ENCODE data around the gene NEK6. TPM values are rescaled to one million over a fixed set of nuclear protein-coding genes. Genes with fewer than 3 reads are reported as not detected.

NEK6 gene
- total and polyA plus RNA-seq, 2 experiments from 2014 or later: 33.5 to 44.7 TPM

- H3K27ac ChIP-seq: no peak overlapping the region
- no peaks in the 10 kb centered on the region for H3K4me1 ChIP-seq (ENCODE audit: insufficient read depth)
- H4K20me1 ChIP-seq (ENCODE audit: insufficient read depth, poor library complexity, severe bottlenecking): peaks cover 65% of the 10 kb centered on the region
- H3K4me2 ChIP-seq: no peak overlapping the region
- DNase-seq (ENCODE audit: low spot score): no peak
- H3K4me3 ChIP-seq: no peak overlapping the region
- TF ChIP-seq EZH2phosphoT487 (IDR thresholded peaks at IDR 0.05; ENCODE audit: low read depth, severe bottlenecking, unreplicated experiment): no peak
- WGBS (ENCODE audit: low lambda C conversion rate, missing lambda C conversion rate): 97% methylated on average over 6 of the region's 6 CpGs
- no peaks in the 10 kb centered on the region for H3K36me3 ChIP-seq (replicated peaks; ENCODE audit: insufficient read depth, low read depth)
- H3K27me3 ChIP-seq: no peaks in the 10 kb centered on the region
- H3K9me3 ChIP-seq (ENCODE audit: low read depth): no peaks in the 10 kb centered on the region
- no peaks in the 10 kb centered on the region for H3K9me2 ChIP-seq (replicated peaks; ENCODE audit: insufficient read depth)
- no peak overlapping the region for H2AFZ ChIP-seq
- H3K79me2 ChIP-seq: peaks cover 47% of the 10 kb centered on the region
Observed at GRCh38 chr9:124359426-124359825, 101.7 kb downstream of the NEK6 start.

GRCh38 chr9:124359855-124360678 lies 102.3 kb downstream of the NEK6 start:
- Histone ChIP-seq H4K20me1 (ENCODE audit: insufficient read depth, poor library complexity, severe bottlenecking) (peaks cover 68% of the 10 kb centered on the region), H3K79me2 (peaks cover 47% of the 10 kb centered on the region), H2AFZ (no peak overlapping the region), H3K4me2 (no peak overlapping the region), H3K9me2 (replicated peaks; ENCODE audit: insufficient read depth) (no peaks in the 10 kb centered on the region), H3K4me3 (no peak overlapping the region), H3K27me3 (no peaks in the 10 kb centered on the region), H3K9me3 (ENCODE audit: low read depth) (no peaks in the 10 kb centered on the region), H3K36me3 (replicated peaks; ENCODE audit: insufficient read depth, low read depth) (no peaks in the 10 kb centered on the region), H3K27ac (no peak overlapping the region), H3K4me1 (ENCODE audit: insufficient read depth) (no peaks in the 10 kb centered on the region)
- 92% methylated on average over 11 of the region's 11 CpGs for WGBS (ENCODE audit: low lambda C conversion rate, missing lambda C conversion rate)
- no peak for TF ChIP-seq EZH2phosphoT487 (IDR thresholded peaks at IDR 0.05; ENCODE audit: low read depth, severe bottlenecking, unreplicated experiment)
- TF ChIP-seq EZH2 (IDR thresholded peaks at IDR 0.05; ENCODE audit: borderline replicate concordance): no peak
- TF ChIP-seq CTCF (IDR thresholded peaks at IDR 0.05; ENCODE audit: poor library complexity): no peak
- no peak for DNase-seq (ENCODE audit: low spot score)

- H3K79me2 ChIP-seq: peaks cover 57% of the 10 kb centered on the region
- no peak overlapping the region for H3K27ac ChIP-seq
- no peak overlapping the region for H3K4me3 ChIP-seq
- no peaks in the 10 kb centered on the region for H3K9me3 ChIP-seq (ENCODE audit: low read depth)
- no peaks in the 10 kb centered on the region for H3K9me2 ChIP-seq (replicated peaks; ENCODE audit: insufficient read depth)
- no peak overlapping the region for H2AFZ ChIP-seq
- no peaks in the 10 kb centered on the region for H3K4me1 ChIP-seq (ENCODE audit: insufficient read depth)
- DNase-seq (ENCODE audit: low spot score): no peak
- no peak for TF ChIP-seq CTCF (IDR thresholded peaks at IDR 0.05; ENCODE audit: poor library complexity)
- TF ChIP-seq EZH2 (IDR thresholded peaks at IDR 0.05; ENCODE audit: borderline replicate concordance): no peak
- no peak for TF ChIP-seq EZH2phosphoT487 (IDR thresholded peaks at IDR 0.05; ENCODE audit: low read depth, severe bottlenecking, unreplicated experiment)
- peaks cover 64% of the 10 kb centered on the region for H4K20me1 ChIP-seq (ENCODE audit: insufficient read depth, poor library complexity, severe bottlenecking)
- H3K36me3 ChIP-seq (replicated peaks; ENCODE audit: insufficient read depth, low read depth): no peaks in the 10 kb centered on the region
- WGBS (ENCODE audit: low lambda C conversion rate, missing lambda C conversion rate): 95% methylated on average over 8 of the region's 8 CpGs
- H3K4me2 ChIP-seq: no peak overlapping the region
- H3K27me3 ChIP-seq: no peaks in the 10 kb centered on the region
Observed at GRCh38 chr9:124361128-124361527, 103.4 kb downstream of the NEK6 start.

- Histone ChIP-seq H3K9me2 (replicated peaks; ENCODE audit: insufficient read depth) (no peaks in the 10 kb centered on the region), H3K79me2 (peaks cover 64% of the 10 kb centered on the region), H2AFZ (no peak overlapping the region), H3K9me3 (ENCODE audit: low read depth) (no peaks in the 10 kb centered on the region), H3K4me2 (no peak overlapping the region), H3K27me3 (no peaks in the 10 kb centered on the region), H3K27ac (no peak overlapping the region), H4K20me1 (ENCODE audit: insufficient read depth, poor library complexity, severe bottlenecking) (peaks cover 50% of the 10 kb centered on the region), H3K4me3 (no peak overlapping the region), H3K4me1 (ENCODE audit: insufficient read depth) (no peaks in the 10 kb centered on the region), H3K36me3 (replicated peaks; ENCODE audit: insufficient read depth, low read depth) (no peaks in the 10 kb centered on the region)
- TF ChIP-seq EZH2 (IDR thresholded peaks at IDR 0.05; ENCODE audit: borderline replicate concordance) (no peak), EZH2phosphoT487 (IDR thresholded peaks at IDR 0.05; ENCODE audit: low read depth, severe bottlenecking, unreplicated experiment) (no peak), CTCF (IDR thresholded peaks at IDR 0.05; ENCODE audit: poor library complexity) (no peak)
- no peak for DNase-seq (ENCODE audit: low spot score)
- 94% methylated on average over 21 of the region's 21 CpGs for WGBS (ENCODE audit: low lambda C conversion rate, missing lambda C conversion rate)
Observed at GRCh38 chr9:124363326-124364096, 105.8 kb downstream of the NEK6 start.

Measured in hepatocyte (in vitro differentiated cells).